Stimulated activated CD4-positive, alpha-beta T cell treated with anti-CD3 and anti-CD28 coated beads, Interleukin-4, amount 100 ng/mL, for 48 hours (primary cell): Measurements from ENCODE around the gene HTR6.

Experiments used
- DNase-seq, 2 donors: peaks; one replicate each; pipeline ENCODE4 v3.0.0-alpha.2; 2020; ENCODE audit warnings: low read depth in 2 of 2

The HTR6 gene

GRCh38 chr1:19720174-19720573 is 55.5 kb downstream of the HTR6 start:
- DNase-seq: no peak

DNA sequence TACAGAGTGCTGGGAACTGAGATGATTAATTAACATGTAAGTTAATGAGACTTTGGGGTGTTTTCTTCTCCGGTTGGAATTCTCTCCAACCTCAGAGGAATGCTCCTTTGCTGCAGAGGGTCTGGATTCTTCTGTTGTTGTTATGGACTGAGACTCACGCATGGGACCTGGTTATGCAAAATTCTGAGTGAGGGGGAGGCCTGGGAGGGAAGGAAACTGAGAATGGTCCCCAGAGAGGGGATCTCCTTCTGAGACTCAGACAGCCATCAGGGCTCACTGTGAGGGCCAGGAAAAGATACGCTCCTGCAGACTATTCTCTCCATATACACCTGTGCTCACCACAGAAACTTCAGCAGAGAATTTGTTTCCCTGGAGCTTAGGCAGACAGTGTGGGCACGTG is 56.3 kb downstream of the HTR6 start:
- DNase-seq: no peak

GRCh38 chr1:19723874-19724273 is 59.2 kb downstream of the HTR6 start:
- no peak for DNase-seq

DNA sequence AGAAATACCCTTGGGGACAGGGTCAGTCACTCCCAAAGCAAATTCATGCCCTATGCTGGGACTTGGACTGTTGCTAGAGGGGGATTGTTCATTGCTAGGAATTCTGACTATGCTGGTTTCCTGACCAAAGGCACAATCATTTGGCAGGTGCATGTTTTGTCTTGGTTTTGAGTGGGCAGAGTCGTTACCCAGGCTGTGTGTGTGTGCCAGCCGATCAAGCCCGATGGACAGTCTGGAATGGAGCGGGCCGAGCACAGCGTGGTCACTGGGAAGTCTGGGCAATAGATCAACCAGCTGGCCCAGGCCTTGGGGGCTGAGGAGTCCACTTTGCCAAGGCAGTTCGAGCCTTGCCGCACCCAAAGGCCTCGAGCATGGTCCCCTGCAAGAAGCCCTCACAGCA is 60.9 kb downstream of the HTR6 start:
- no peak for DNase-seq

- DNase-seq: no peak
Measured at GRCh38 chr1:19728413-19729145, 63.9 kb downstream of the HTR6 start.

DNA sequence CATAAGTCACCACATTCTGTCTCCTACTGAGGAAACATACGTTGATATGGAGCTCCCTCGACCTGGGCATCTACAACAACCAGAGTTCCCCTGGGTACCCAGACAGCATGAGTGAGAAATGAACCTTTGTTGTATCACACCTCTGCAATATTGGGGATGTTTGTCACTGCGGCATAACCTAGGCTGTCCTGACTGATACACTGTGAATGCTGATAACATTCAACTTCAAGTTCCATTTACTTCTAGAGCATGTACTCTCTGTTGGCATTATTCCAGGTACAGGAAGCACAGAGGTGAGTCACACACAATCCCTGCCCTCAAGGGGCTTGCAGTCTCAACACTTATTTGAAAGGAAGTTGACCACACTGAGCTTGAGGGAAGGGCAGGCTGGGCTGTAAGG is 65.6 kb downstream of the HTR6 start:
- DNase-seq: no peak
